Stimulated activated CD8-positive, alpha-beta memory T cell treated with anti-CD3 and anti-CD28 coated beads, Interleukin-12 subunit alpha, Interleukin-12 subunit beta, amount 100 ng/mL, for 24 hours (primary cell): ENCODE measurements around the gene CABP5.
"Not testable (repeated sequence)": the region's sequence is repeated elsewhere in the genome, so short reads cannot be mapped to it uniquely, and the experiment has no call there.

Experiments used
- DNase-seq: peaks from one replicate; pipeline ENCODE4 v3.0.0-alpha.2; 2020; ENCODE audit errors: extremely low read depth

The CABP5 gene

DNA sequence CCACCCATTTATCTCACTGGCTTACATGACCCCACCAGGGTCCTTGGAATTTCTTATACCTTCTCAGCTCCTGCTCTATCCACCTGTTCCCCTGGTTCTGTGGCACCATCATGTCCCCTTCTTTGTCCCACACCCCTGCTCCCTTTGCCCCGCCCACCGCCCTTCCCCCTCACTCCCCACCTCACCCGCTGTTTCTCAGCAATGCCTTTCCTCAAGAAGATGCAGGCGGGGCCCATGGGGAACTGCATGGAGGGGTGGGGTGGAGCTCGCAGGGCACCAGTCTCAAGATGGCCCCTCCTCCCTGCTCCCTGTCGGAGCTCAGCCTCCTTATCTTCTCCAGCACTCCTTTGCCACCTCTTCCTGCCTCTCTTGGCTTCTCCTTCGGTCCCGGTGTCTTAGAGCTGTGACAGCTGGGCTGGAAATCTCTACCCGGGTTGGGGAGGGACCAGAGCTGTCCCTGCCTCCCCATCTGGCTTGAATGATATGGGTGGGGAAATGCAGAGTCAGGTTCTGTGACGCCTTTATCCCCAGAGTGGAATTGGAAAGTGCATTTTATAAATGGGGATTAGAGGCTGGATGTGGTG is at the start of gene CABP5:
TSS of gene CABP5 (minus strand) at position 405 of the 584 bp plus-strand sequence. CDS start at position 248, 157 bp downstream.
- no peak for DNase-seq

DNA sequence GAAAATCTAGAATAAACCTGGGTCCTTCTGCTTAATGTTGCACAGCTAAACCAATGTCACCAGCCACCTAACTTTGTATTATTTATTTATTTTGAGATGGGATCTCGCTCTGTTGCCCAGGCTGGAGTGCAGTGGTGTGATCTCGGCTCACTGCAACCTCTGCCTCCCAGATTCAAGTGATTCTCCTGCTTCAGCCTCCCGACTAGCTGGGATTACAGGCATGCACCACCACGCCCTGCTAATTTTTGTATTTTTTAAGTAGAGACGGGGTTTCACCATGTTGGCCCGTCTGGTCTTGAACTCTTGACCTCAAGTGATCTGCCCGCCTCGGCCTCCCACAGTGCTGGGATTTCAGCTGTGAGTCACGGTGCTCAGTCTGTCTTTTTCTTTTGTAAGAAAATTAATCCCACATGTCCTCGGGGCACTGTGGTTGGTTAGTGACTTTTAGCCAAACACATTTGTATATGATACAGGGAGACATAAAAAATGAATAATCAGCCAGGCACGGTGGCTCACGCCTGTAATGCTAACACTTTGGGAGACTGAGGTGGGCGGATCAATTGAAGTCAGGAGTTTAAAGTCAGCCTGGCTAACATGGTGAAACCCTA is 47.3 kb upstream of the CABP5 start:
- DNase-seq: not testable (repeated sequence)

DNA sequence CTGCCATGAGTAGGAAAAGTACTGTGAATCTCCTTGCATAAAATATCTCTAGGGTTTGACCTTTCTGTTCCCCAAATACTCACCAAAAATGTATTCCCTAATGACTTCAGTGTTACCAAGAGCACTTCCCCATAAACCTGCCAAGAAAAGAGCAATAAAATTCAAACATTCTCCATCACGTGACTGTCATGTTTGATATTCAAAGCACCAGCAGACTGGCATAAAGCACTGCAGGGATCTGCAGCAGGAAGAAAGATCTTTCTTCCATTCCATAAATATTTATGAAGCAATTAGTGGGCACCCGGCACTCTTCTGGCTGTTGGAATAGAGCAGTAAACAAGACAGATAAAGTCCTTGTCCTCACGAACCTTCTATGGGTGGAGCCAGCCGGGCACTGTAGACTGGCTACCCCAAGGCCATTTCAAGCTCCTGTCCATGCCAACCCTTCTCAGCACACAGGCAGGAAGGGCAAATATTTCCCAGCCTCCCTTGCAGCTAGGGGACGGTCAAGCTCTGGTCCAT is 46.5 kb upstream of the CABP5 start:
- no peak for DNase-seq

DNA sequence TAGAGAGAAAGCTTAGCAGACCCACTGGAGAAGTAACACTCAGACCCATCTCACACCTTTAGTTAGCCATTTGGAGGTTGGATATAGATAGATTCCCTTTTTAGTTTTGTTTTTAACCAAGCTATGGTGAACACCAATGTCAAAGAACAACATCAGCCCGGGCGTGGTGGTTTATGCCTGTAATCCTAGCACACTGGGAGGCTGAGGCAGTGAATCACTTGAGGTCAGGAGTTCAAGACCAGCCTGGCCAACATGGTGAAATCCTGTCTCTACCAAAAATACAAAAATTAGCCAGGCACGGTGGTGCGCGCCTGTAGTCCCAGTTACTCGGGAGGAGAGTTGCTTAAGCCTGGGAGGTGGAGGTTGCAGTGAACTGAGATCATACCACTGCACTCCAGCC is 45.1 kb upstream of the CABP5 start:
- DNase-seq: not testable (repeated sequence)

DNA sequence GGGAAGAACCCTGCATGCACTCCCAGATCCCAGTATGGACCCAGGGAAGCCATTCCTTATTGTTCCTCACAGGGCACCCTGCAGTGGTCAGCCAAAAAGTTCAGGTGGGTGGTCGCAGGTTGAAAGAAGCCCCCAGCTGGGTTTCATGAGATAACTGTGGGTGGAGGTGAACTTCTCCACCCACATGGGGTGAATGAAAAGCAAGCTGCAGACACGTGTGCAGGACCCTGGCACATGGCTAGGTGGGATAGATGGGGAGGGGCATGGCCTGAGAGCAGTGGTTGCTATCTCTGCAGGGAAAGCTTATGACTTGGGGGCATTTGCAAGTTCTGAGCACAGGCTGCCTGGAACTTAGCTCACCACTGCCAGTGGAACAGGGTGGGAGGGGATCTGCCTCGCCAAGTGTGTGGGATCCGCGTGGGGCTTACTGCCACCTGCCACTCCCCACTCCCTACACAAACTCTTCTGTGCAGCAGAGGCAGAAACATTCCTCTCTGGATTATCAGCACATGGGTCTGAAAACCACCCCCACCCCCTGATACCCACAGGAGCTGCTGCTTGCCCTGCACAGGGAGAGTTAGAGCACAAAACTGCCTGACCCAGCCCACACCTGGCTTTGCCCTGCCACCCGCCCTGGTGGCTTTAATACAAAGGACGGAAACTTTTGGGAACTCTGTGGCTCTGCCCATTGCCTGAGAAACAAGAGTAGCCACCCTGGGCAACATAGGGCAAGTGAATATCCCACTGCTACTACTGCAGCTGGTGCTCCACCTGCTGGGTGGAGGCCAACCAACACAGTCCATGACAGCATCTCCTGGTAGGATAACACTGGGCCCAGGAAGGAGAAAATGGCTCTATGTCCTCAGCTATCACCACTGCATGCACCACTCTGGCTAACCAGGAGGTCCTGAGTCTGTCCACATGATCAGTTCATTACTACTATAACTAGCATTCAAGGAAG is 42.3 kb upstream of the CABP5 start:
- DNase-seq: no peak

DNA sequence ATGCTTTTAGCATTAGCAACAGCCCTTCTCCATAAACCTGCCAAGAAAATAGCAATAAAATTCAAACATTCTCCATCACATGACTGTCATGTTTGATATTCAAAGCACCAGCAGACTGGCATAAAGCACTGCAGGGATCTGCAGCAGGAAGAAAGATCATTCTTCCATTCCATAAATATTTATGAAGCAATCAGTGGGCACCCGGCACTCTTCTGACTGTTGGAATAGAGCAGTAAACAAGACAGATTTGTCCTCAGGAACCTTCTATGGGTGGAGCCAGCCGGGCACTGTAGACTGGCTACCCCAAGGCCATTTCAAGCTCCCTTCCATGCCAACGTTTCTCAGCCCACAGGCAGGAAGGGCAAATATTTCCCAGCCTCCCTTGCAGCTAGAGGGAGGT is 41.2 kb upstream of the CABP5 start:
- DNase-seq: no peak

DNA sequence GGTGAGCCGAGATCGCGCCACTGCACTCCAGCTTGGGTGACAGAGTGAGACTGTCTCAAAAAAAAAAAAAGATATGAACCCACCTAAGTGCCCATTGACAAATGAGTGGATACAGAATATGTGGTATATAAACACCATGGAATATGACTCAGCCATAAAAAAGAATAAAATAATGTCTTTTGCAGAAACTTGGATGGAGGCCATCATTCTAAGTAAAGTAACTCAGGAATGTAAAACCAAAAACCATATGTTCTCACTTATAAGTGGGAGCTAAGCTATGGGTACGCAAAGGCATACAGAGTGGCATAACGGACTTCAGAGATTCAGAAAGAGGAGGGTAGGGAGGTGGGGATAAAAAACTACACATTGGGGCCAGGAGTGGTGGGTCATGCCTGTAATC is 37.2 kb upstream of the CABP5 start:
- DNase-seq: no peak

DNA sequence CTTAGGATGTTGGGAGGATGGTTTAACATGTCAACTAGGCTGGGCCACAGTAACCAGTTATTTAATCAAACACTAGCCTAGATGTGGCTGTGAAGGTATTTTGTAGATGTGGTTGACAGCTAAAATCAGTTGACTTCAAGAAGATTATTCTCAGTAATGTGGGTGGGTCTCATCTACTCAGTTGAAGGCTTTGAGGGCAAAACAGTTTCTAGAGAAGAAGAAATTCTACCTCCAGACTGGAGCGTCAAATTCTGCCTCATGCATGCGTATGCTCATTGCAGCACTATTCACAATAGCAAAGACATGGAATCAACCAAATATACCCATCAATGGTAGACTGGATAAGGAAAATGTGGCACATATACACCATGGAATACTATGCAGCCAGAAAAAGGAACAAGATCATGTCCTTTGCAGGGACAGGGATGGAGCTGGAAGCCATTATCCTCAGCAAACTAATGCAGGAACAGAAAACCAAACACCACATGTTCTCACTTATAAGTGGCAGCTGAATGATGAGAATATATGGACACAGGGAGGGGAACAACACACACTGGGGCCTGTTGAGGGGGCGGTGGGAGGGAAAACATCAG is 26.4 kb upstream of the CABP5 start:
- DNase-seq: not testable (repeated sequence)

DNA sequence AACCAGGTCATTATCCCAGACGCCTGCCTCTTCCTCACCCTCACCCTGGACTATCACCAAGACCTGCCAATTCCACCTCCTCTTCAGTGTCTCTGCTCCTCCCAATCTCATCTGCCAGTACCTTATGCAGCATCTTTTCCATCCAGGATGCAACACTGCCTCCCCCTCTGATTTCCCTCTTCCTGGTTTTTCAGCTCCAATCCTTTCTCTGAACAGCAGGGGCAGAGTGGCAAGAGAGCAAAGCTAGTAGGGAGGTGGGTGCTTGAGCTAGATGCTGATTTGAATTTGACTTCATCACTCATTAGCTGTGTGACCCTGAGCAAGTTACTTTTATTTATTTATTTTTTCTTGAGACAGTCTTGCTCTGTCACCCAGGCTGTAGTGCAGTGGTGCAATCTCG is 25.6 kb upstream of the CABP5 start:
- no peak for DNase-seq

DNA sequence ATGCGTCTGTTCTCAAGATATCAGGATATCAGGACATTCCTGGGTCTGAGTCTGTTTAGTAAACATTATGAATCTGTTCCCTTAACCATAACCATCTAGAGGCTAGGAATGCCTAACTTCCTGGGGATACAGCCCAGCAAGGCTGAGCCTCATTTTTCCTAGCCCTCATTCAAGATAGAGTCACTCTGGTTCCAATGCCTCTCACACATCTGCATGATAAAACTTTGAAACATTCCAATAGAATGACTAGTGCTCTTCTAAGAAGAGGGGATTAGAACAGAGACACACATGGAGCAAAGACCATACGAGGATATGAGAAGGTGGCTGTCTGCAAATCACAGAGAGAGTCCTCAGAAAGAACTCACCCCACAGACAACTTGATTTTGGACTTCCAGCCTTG is 20.6 kb upstream of the CABP5 start:
- no peak for DNase-seq

DNA sequence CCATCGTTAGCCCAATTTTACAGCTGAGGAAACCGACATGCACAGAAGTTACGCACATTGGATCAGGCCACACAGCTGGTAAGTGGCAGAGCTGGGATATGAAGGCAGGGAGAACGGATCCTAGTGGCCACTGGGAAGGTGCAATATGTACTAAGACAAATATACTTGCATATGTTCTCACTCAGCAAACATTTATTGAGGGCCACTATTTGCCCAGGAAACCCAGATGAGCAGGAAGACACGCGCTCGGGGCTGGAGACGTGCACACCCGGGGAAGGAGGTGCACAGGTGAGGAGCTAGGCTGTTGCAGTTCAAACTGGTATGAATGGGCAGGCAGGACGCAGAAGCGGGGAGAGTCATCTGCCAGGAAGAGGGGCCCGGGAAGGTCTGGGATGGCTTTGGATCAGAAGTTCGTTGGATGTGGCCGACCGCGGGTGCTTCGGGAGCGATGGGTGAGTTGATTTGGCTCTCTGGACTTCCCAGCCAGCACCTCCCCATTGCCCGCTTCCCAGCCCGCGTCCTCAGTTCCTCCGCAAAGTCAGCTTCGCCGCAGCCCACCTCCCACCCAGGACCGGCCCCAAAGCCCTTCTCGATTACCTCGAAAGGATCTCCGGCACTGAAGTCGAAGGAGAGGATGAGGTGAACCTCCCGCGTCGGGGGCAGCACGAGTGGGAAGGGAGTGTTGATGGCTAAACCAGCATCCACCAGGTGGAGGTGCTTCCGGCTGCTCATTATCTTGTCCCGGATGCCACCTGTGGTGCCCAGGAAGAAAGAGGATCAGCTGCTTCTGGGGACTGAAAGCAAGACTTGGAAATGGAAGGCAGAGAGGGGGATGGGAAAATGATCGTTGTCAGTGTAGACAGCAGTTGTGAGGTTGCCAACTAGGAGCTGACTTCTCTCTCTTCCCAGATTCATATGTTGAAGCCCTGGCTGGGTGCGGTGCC is 17.8 kb upstream of the CABP5 start:
- no peak for DNase-seq

DNA sequence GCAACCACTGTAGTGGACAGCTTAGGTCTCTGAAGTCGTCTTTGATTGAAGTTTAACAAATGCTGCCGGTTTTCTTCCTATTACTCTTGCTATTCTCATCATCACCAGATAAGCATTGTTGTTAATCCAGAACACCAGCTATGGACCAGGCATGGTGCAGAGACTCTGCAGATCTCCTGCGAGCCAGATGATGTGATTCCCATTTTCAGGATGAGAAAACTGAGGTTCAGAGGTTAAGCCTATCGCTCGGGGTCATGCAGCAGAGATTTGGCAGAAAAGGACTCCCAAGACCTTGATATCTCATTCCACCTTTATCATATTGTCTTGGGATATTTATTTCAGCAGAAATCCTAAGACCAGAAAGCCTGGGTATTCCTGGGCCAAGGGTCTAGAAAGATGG is 16.5 kb upstream of the CABP5 start:
- DNase-seq: no peak

DNA sequence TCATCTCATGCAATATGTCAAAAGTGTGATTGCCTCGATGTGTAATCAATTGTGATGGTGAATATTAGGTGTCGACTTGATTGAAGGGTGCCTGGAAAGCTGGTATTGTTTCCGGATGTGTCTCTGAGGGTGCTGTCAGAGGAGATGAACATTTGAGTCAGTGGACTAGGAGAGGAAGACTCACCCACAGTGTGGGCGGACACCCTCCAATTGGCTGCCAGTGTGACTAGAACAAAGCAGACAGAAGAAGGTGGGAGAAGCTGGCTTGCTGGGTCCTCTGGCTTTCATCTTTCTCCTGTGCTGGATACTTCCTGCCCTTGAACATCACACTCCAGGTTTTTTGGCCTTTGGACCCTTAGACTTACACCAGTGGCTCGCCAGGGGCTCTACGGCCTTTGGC is 15.5 kb upstream of the CABP5 start:
- no peak for DNase-seq

DNA sequence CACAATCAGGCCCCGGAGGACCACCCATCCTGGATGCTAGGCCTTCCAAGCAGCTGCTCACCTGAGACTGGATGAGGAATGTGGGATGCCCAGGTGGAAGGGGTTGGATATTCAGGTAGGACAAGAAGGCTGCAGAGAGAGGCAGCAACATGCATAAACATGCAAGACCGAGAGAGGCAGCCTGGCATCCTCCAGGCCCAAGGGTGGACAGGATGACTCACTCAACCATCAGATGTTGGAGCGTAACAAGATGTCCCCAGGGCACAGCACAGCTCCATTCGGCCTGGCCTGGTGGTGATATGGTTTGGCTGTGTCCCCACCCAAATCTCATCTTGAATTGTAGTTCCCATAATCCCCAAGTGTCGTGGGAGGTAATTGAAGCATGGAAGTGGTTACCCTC is 10.0 kb upstream of the CABP5 start:
- no peak for DNase-seq

DNA sequence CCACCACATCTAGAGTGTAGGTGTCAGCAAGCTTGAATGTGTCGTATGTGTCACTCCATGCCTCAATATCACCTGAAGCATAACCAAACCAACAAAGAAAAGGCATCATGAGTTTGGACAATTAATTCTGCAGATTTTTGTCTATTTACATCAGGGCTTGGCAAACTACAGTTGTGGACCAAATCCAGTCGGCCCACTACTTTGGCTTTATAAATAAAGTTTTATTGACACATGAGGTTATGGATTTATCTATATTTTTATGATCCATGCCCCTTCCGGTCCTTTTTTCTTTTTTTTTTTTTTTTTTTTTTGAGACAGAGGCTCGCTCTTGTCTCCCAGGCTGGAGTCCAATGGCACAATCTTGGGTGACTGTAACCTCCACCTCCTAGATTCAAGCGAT is 9.2 kb upstream of the CABP5 start:
- DNase-seq: no peak

DNA sequence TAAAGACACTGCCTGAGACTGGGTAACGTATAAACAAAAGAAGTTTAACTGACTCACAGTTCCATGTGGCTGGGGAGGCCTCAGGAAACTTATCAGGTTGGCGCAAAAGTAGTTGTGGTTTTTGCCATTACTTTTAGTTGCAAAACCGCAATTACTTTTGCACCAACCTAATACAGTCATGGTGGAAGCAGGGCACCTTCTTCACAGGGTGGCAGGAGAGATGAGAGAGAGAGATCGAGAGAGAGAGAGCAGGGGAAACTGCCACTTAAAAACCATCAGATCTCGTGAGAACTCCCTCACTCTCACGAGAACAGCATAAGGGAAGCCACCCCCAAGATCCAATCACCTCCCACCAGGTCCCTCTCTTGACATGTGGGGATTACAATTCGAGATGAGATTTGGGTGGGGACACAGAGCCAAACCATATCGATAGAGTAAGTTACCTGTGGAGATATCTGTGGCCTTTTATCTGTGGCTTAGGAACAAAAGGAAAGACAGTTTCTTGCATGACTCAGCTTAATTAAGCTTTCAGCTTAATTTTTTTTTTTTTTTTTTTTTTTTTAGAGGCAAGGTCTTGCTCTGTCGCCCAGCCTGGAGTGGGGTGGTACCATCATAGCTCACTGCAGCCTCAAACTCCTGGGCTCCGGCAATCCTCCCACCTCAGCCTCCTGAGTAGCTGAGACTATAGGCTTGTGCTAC is 7.6 kb upstream of the CABP5 start:
- no peak for DNase-seq

DNA sequence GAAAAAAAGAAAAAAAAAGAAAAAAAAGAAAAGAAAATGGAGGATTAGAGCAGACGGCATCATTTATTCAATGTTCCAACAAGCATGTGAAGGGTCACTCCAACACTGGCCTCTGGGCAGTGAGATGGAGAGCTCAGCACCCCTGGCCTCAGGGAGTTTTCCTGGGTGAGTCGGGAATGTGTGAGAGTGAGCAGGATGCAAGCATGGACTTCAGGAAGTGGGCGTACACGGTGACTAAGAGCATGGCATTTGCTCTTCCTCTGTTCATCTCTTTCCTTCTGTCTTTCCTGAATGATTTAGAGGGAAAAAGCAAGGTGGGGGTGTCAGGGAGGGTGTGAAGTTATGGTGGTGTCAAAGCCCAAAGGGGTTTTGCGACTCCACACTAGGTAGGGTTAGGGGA is 682 bp upstream of the CABP5 start:
- DNase-seq: no peak

DNA sequence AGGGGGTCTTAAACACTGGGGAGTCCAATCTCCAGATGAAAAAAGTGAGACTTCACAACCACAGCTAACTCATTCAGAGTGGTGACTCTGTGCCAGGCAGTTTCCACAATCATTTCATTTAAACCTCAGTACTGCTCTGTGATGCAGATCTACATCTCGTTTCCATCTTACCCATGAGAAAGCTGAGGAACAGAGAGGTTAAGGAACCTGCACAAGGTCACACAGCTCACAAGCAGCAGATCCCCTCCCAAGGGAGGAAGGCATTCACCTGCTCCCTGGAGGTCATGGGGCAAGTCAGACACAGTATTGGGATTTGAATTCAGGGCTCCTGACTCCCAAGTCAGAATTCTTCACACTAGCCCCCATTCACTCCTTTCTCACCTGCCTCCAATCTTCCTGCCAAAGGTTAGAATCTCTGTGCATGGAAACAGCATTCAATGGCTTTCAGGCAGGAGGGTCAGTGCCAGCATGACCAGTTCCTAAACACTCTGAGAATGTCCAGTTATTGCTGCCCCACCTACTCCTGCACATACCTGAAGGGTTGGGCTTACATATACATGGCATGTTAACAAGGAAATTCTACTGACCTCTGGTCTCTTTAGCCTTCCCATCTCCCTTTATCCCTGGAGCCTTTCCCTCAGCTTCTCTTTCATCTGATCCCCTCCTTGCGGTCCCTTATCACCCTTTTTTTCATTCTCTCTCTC is 1.9 kb downstream of the CABP5 start:
- DNase-seq: no peak

DNA sequence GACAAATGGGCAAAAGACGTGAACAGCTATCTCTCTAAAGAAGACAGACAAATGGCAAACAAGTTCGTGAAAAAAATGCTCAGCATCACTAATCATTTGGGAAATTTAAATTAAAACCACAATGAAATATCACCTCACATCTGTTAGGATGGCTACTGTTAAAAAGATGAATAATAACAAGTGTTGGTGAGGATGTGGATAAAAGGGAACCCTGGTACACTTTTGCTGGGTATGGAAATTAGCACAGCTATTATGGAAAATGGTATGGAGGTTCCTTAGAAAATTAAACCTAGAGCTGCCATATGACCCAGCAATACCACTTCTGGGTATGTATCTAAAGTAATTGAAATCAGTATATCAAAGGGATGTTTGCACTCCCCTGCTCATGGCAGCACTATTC is 7.1 kb downstream of the CABP5 start:
- DNase-seq: no peak

DNA sequence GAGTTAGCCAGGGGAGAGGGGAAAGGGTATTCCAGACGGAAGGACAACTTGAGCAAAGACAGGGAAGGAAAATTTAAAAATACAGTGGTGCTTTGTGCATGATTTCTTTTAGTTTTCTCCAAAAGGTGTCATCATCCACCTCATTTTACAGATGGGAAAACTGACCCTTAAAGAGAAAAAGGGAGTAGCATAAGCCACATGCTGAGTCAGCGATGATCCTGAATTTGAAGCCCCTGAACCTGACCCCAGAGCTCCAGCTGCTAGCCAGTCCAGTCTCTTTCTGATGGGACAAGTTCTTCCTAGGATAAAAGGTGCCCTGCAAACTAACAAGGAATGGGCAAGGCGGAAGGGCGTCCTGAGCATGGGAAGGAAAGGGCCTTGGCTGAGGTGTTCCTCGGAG is 10.3 kb downstream of the CABP5 start:
- DNase-seq: no peak
